SHP77 treated with DMSO at 0.1 percent for 48 hours (cell line): ENCODE results near the gene AHCYL1.
"Not testable (repeated sequence)": the region's sequence is repeated elsewhere in the genome, so short reads cannot be mapped to it uniquely, and the experiment has no call there.

ENCODE experiments used
- DNase-seq: peaks from one replicate; lab custom pipeline; 2025; lab: John Stamatoyannopoulos, UW

Gene AHCYL1

DNA sequence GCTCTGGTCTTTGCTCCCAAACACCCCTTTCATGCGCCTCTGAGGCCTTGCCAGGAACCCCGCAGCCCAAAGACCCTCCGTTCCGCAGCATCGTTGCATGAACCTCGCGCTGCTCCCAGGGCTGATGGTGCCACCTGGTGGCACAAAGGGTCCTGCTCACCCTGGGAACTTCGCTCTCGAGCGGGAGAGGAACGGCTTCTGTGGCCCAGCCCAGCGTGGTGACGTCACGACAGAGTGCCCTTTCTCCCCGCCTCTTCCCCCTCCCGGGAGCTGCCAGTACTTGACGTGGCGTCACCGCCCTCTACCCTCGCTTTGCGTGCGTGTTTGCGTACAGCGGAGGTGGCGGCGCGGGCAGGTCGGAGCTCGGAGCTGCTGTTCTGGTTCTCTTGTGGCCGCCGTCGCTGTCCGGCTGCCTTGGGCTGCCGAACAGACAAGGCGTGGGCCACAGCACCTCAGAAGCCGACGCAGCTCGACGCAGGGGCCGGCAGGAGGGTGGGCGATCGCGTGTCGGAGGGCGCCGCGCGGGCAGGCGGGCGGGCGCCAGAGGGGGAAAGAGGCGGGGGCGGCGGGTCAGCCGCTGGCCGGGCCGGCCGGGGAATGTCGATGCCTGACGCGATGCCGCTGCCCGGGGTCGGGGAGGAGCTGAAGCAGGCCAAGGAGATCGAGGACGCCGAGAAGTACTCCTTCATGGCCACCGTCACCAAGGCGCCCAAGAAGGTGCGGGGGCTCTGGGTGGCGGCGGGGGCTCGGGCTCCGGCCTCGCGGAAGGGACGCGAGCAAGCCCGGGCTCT is at the start of gene AHCYL1:
Gene AHCYL1, plus strand, starts transcription at position 310 of the 791 bp plus-strand sequence. Its CDS starts 288 bp downstream, at position 598.
- DNase-seq, result peak; percentile 96

DNA sequence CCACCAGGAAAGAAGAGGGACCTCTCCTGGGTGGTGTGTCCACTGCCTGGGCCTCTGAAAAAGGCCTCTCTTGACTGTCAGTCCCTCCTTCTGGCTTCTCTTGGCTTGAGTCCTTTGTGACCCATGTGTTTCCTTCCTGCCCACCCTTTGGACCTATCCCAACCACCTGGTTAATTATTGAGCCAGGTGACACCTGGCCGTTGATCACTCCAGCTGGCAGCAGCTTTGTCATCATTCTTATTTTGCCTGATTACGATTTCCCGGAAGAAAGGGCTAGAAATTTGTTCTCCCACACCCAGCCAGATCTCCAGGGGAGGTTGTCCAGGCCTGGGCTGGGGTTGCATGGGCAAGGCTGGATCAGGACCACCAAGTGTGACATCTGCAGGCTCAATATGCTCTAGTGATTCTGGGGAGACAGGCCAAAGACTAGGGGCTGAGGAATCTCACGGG is 49.1 kb upstream of the AHCYL1 start:
- no peak for DNase-seq

DNA sequence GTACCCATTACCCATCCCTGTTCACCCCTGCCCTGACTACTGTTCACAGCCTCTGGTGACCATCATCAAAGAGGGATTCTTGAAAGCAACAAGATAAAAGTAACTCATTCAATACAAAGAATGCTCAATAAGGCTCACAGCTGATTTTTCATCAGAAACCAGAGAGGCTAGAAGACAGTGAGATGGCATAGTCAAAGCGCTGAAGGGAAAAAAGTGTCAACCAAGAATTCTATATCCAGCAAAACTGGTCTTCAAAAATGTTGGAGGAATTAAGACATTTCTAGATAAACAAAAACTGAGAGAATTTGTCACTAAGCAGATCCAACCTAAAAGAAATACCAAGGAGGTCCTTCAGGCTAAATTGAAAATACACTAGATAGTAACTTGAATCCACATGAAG is 46.8 kb upstream of the AHCYL1 start:
- DNase-seq, result no peak

DNA sequence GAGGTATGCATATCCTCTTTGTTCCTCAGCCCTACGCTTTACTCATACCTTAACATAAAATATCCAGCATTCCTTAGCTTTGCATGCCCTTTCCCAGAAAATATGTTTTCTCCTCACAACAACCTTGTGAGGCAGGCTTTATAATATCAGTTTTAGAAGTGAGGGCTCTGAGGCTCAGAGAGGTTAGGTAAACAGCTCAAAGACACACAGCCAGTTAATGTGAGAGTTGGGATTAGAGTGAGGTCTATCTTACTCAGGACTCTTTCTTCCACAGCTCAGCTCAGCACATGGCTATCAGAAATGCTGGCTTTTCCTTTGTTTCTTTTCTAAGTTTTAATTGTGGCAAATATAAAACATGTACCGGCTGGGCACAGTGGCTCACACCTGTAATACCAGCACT is 46.0 kb upstream of the AHCYL1 start:
- DNase-seq, result no peak

DNA sequence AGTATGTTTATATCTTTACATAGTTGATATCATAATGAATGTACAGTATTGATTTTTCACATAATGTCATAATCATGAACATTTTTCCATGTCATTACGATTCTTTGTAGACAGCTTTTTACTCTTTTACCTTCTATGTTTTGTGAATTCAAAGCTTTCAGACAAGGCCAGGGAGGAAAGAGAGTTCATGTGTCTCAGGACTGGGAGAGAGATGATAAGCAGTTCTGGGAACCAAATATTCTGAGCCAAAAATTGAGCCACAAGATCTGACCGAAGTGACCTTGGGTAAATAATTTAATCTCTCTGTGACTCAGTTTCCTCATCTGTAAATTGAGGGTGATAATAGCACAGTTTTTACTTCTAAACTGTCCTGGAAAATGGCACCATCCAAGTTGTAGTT is 42.1 kb upstream of the AHCYL1 start:
- DNase-seq, result no peak

DNA sequence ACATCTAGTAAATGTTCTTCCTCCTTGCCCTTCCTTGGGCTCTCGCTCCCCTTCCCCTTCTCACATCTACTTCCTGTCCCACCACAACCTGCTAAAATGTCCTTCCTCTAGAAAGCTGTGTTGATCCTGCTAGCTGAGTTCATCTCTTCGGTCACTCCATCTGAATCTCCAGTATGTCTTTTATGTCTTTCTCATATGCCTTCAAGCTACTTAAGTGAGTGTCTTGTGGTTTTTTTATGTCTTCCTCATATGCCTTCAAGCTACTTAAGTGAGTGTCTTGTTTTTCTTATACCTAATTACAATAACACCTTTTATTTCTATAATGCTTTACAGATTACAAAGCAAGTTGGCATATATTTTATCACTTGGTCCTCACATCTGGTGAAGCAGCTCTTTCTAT is 40.0 kb upstream of the AHCYL1 start:
- no peak for DNase-seq

DNA sequence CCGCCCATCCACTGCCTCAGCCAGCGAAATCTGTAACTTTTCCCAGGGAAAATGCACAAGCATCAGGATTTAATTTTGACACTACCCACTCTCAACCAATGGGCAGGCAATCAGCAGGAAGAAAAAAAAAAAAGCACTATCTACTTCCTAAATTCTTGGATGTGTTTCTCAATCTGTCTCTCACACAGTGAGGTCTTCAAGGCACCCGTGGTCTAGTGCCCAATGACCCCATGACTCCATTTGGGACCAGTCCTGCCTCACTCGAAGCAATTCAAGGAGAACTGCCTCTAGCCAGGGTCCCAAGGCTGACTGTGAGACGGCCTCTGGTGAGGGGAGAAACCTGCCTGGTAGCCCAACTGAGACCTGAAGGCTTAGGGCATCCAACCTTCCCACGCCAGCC is 38.1 kb upstream of the AHCYL1 start:
- no peak for DNase-seq

DNA sequence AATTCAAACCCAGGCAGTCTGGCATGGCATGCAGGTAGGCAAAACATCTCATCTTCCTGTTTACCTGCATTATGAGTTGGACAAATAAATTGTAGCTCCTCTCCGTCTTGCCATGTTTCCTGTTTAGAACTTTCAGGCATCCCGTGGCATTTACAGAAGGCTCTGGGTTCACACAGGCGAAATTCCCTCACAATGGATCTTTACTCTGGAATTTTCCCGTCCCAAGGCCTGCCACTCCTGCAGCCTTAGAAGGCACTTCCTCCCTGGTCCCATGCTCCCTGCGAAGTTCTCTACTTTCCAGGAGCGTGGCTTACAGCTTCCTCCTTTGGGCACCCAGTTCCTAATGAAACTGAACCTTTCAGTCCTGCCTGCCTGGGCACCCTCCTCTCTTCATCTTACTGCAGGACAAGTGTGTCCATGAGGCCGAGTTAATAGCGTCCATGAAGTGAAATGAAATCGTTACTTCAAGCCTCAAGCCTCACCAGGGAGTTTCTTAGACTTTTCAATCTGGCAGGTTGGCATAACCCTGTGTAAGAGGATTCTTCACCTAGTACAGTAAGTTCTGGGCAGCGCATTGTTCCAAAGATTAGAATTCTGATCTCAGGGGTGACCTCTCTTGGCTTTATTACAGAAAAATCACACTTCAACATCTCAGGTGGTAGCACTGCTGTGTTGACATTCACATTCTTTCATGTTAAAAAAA is 36.8 kb upstream of the AHCYL1 start:
- no peak for DNase-seq

DNA sequence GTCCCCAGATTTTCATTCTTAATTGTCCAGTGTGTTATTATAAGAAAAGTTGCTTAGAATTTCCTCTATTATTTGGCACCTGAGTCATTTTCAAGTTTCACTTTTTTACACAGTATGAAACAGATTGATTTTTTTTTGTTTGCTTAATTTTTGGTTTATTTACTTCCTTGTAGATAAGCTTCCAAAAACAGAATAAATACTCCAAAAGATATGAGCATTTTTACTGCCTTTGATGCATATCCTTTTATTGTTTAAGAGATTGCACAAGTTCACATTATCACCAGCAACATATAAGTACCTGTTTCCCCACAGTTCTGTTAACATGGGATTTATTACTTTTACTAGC is 36.3 kb upstream of the AHCYL1 start:
- DNase-seq, result no peak

DNA sequence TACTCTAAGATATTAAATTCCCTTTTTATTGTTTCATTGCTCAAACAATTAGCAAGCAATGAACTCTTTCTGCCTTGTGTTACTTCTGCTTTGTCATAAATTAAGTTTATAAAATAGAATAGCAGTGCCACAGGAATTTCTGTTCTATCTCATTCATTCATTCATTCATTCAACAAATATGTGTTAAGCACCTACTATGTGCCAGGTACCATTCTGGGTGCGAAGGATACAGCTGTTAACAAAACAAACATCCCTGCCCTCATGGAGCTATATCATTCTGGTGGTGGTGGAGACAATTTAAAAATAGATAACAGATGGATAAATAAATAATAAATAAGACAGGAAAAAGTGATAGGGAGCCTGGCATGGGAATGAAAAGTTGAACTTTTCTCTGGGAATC is 34.5 kb upstream of the AHCYL1 start:
- no peak for DNase-seq

DNA sequence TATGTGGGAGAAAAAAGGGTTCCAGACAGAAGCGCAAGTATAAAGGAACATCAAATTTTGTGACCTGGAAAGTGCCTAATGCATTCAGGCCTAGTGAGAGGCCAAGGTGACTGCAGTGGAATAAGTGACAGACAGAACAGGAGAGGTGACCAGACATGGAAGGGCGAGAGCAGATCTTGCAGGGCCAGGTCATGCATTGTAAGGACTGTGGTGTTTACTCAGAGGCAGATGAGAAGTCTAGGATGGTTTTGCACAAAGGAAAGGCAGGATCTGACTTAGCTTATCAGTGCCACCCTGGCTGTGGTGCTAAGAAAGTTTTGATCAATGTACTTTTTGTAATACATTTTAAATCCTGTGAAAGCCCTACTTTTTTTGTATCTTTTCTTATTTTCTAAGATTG is 34.1 kb upstream of the AHCYL1 start:
- no peak for DNase-seq

DNA sequence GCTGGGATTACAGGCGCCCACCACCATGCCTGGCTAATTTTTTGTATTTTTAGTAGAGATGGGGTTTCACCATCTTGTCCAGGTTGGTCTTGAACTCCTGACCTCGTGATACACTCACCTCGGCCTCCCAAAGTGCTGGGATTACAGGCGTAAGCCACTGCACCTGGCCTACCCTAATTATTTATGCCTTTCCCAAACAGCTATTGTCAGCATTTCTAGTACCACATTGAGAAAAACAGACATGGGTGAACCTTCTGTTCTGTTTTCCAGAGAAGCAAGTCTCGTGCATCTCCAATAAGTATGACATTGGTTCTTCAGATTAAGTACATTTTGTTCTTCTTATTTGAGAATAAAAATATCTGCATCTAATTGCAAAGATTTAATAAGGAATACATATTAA is 33.1 kb upstream of the AHCYL1 start:
- not testable (repeated sequence) for DNase-seq

DNA sequence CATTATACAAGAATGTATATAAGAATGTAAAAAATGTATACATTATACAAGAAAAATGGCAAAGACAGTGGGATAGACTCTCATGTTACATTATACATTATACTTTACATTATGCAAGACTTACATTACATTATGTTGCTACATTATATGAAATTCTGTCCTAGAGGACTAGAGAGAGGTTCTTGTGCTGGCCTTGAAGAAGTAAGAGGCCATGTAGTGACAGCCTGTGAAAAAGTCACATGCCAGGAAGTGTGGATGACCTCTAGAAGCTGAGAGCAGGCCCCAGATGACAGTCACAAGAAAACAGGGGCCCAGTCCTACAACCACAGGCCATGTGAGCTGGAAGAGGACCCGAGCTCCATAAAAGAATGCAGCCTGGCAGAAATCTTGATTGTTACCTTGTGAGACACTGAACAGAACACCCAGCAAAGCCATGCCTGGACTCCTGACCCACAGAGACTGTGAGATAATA is 30.5 kb upstream of the AHCYL1 start:
- DNase-seq, result no peak

DNA sequence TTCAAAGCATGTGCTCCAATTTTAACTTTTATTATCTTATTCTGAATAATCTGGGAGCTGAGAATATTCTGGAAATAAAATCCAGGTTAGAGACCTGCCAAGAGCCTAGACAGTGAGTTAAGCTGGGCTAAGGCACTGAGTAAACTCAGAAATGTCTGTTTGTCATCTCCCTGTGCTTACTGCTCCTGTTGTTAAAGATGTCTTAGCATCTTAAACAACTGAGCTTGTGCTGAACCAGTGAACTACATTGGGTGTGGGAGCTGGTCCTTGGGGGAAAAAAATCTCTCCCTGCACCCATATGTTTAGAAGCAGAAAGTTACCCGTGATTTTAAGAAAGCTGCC is 25.0 kb upstream of the AHCYL1 start:
- DNase-seq, result no peak

DNA sequence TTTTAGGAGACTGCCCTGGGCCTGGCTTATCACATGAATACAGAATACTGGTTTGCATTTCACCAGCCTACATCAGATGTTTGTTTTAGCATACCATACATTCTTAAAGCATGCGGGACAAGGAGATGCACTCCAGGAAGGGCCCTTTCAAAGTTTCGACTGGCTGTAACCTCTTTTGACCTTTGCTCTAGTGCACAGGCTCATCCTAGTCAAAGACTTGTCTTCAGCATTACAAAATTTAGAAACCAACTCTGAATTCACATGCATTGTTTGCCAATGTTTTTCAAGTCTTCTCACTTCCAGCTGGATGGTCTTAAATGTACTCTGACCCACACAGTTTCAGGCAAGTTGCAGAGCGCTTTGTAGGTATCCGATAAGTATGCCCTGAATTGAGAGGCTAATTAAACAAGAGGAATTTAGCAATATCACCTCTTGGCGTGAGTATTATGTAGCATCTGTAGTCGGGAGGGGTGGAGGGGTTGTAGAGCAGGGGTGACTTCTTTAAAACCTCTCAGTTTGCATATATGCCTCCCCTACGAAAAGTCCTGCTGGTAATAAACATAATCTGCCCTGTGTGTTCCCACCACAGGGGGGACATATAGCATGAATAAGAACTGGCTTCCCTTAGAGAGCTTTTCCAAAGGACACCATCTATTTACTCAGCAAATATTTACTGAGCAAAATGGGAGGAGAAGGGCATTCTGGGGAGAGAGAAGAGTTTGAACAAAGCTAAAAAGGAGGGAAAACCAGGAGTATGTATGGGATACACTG is 24.4 kb upstream of the AHCYL1 start:
- DNase-seq, result peak; percentile 81

DNA sequence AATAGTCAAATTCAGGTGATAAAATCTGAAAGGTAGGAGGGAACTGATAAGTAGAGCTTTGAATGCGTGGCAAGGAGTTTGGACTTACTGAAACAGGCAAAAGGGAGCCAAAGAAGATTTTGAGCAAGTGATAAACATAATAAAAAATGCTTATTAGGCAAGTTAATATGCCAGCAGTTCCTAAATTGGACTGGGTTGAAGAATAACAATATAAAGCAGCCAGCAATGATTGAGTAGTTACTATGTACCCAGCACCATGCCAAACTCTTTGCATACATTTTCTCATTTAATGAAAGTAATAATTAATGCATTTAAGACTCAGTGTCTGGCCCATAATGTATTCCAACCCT is 23.8 kb upstream of the AHCYL1 start:
- DNase-seq, result no peak

DNA sequence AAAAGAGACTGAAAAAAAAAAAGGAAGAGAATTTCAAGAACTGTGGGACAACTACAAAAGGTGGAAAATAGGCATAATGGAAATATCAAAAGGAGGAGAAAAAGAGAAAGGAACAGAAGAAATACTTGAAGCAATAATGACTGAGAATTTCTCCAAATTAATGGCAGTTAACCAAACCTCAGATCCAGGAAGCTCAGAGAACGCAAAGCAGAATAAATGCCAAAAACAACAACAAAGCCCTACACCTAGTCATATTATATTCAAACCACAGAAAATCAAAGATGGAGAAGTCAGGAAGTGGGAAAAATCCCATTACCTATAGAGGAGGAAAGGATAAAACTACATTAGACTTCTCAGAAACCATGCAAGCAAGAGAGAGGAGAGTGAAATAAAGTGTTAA is 20.7 kb upstream of the AHCYL1 start:
- DNase-seq, result no peak

DNA sequence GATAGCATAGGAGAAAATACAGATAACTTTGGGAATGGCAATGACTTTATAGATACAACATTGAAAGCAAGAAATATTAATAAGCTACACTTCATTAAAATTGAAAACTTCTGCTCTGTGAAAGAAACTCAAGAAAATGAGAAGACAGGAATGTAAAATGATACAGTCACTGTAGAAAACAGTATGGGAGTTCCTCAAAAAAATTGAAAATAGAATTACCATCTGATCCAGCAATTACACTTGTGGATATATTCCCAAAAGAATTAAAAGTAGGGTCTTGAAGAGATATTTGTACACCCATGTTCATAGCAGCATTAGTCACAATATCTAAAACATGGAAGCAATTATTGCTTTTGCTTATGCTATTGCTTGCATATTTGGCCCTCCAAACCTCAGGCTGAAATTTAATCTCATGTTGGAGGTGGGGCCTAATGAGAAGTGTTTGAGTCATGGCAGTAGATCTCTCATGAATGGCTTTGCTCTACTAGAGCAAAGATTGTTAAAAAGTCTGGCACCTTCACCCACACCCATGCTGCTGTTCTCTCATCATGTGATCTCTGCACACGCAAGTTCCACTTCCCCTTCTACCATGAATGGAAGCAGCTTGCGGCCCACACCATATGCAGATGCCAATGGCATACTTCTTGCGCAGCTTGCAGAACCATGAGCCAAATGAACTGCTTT is 15.3 kb upstream of the AHCYL1 start:
- no peak for DNase-seq

DNA sequence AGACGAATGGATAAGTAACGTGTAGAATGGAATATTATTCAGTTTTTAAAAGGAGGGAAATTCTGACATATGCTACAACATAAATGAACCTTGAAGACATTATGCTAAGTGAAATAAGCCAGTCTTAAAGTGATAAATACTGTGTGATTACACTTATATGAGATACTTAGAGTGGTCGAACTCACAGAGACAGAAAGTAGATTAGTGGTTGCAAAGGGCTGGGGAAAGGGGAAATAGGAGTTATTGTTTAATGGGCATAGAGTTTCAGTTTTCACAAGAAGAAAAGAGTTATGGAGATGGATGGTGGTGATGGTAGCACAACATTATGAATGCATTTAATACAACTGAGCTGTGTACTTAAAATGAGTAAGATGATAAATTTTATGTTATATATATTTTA is 14.7 kb upstream of the AHCYL1 start:
- DNase-seq, result no peak

DNA sequence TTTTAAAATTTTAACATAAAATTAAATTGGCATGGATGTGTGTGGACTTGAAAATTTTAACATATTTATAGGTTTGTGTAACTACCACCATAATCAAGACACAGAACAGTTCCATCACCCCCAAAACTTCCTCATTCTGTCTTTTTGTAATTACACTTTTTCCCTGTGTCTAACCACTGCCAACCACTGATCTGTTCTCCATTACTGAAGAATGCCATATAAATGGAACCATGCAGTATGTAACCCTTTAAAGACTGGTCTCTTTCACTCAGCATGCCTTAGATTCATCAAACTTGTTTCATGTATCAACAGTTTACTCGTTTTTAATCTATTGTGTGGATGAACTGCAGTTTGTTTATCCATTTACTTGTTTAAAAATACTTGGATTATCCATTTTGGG is 13.0 kb upstream of the AHCYL1 start:
- DNase-seq, result no peak

DNA sequence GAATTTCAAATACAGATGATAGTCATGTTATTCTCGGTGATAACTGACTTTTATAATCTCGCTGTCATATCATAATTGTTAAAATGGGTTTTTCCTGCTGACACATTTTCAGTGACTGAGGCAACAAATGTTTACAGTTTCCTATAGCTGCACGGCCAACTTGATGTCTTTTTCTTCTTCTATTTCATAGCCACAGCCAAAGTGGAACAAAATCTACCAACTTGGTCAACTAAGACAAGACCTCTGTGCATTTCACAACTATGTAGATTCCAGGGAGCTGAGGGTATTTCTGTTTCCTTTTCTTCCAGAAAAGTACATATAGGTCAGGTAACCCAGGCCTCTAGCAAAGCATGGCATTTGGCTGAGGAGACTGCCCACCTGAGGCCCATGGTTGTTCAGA is 10.4 kb upstream of the AHCYL1 start:
- DNase-seq, result no peak

DNA sequence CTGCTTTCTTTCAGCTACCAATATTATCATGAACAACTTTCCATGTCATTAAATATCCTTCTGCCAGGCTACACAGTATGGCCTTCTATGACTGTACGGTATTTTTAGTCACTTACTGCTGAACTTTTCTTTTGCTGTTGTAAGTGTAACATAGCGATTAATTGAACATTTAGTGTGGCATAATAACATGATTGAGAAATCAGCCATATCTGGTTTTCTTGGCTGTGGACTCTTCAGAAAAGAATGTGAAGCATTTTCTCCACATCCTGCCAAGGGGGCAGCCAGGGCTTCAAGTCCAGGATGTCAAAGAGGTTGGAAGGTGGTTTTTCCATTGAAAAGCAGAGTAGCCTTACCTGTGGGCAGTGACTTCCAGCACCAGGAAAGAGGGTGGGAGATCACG is 8.8 kb upstream of the AHCYL1 start:
- DNase-seq, result no peak

DNA sequence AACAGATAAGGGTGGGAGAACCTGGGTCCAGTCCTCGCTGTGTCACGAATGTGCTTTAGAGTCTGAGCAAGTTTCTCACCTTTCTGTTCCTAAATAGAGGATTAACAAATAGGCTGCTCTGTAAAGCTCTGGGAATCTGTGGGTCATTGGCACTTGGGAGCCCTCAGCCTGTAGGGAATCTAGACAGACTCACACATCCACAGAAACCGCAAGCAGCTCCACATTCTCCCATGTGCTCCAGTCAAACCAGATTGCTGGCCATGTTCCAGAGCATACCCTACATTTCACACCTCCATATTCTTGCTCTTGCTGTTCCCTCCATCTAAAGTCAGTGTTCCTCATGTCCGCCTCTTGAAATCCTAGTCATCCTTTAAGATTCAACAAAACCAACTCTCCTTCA is 7.8 kb upstream of the AHCYL1 start:
- no peak for DNase-seq
